ENCODE data around the gene ZBED4.

The ZBED4 gene

DNA sequence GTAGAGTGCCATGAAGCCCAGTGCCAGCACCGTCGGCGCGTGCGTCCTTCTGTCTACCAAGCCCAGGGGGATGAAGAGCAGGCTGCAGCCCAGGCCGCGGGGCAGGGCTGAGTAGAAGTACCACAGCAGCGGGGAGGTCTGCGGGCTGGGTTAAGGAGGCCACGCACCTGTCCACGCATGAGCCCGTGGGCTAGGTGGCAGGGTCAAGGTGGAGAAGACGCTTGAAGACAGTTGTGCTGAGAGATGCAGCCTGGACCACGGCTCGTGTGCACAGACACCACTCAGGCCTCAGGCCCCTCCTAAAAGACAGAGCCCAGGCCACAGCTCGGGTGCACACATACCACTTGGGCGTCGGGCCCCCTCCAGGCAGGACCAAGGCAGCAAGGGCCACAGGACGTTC, 54.2 kb downstream of the ZBED4 start:
- Histone ChIP-seq H3K79me2 (ENCODE audit: insufficient read depth, low read length) (no peaks in the 10 kb centered on the region), H3F3A (ENCODE audit: insufficient read depth) (no peaks in the 10 kb centered on the region), H3K27me3 (ENCODE audit: low read length) (no peaks in the 10 kb centered on the region), H3K4me3 (ENCODE audit: insufficient read depth, low read length, poor library complexity, severe bottlenecking) (no peak overlapping the region), H3K27ac (ENCODE audit: low read depth, low read length) (no peak overlapping the region), H4K20me1 (ENCODE audit: low read depth, low read length) (no peaks in the 10 kb centered on the region), H3K9me2 (replicated peaks; ENCODE audit: insufficient read depth, low read length) (no peaks in the 10 kb centered on the region), H2AFZ (ENCODE audit: low read depth, low read length, severe bottlenecking) (no peak overlapping the region), H3K9ac (ENCODE audit: low read length) (no peak overlapping the region), H3K9me3 (ENCODE audit: insufficient read depth, low read length) (no peaks in the 10 kb centered on the region), H3K4me2 (ENCODE audit: low read depth, low read length, poor library complexity, severe bottlenecking) (no peak overlapping the region), H3K36me3 (ENCODE audit: low read length) (peaks cover 5% of the 10 kb centered on the region; the same call in 1 of the 2 replicates)
- no peak for TF ChIP-seq EZH2phosphoT487 (conservative IDR thresholded peaks at IDR 0.05; ENCODE audit: low read length)
- TF ChIP-seq, protein P1, sequence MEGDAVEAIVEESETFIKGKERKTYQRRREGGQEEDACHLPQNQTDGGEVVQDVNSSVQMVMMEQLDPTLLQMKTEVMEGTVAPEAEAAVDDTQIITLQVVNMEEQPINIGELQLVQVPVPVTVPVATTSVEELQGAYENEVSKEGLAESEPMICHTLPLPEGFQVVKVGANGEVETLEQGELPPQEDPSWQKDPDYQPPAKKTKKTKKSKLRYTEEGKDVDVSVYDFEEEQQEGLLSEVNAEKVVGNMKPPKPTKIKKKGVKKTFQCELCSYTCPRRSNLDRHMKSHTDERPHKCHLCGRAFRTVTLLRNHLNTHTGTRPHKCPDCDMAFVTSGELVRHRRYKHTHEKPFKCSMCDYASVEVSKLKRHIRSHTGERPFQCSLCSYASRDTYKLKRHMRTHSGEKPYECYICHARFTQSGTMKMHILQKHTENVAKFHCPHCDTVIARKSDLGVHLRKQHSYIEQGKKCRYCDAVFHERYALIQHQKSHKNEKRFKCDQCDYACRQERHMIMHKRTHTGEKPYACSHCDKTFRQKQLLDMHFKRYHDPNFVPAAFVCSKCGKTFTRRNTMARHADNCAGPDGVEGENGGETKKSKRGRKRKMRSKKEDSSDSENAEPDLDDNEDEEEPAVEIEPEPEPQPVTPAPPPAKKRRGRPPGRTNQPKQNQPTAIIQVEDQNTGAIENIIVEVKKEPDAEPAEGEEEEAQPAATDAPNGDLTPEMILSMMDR (IDR thresholded peaks at IDR 0.05; ENCODE audit: insufficient read depth, low read length, poor library complexity, severe bottlenecking), result no peak

DNA sequence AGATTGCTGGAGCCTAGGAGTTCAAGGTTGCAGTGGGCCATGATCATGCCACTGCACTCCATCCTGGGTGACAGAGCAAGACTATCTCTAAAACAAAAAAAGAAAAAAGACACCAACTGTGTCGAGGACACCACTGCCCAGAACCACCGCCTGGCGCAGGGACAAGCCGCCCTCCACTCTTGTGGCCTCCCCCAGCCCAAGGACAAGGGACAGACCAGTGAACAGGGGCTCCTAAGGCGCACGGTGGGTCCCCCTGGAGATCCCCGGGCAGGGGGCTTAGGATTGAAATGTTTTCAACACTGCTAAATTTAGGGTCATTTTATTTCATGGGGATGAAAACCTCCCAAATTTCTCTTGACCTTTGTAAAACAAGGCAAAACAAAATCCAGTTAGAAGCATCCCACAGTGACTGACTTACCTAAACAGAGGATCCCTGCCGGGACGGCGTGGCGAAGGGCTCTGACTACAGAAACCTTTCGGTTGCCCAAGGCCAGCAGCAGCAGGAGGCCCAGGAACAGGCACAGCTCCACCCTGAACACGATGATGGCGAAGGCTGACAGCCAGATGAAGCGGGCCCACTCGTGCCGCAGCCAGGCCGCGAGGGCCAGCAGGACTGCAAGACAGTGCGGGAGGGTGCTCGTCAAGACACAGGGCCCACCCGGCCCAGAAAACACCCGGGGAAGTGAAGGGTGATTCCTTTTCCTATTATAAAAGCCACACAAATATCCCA, 56.0 kb downstream of the ZBED4 start:
- H3K4me2 ChIP-seq (ENCODE audit: low read depth, low read length, poor library complexity, severe bottlenecking), result no peak overlapping the region
- no peaks in the 10 kb centered on the region for H3K36me3 ChIP-seq (ENCODE audit: low read length)
- H4K20me1 ChIP-seq (ENCODE audit: low read depth, low read length), result no peaks in the 10 kb centered on the region

DNA sequence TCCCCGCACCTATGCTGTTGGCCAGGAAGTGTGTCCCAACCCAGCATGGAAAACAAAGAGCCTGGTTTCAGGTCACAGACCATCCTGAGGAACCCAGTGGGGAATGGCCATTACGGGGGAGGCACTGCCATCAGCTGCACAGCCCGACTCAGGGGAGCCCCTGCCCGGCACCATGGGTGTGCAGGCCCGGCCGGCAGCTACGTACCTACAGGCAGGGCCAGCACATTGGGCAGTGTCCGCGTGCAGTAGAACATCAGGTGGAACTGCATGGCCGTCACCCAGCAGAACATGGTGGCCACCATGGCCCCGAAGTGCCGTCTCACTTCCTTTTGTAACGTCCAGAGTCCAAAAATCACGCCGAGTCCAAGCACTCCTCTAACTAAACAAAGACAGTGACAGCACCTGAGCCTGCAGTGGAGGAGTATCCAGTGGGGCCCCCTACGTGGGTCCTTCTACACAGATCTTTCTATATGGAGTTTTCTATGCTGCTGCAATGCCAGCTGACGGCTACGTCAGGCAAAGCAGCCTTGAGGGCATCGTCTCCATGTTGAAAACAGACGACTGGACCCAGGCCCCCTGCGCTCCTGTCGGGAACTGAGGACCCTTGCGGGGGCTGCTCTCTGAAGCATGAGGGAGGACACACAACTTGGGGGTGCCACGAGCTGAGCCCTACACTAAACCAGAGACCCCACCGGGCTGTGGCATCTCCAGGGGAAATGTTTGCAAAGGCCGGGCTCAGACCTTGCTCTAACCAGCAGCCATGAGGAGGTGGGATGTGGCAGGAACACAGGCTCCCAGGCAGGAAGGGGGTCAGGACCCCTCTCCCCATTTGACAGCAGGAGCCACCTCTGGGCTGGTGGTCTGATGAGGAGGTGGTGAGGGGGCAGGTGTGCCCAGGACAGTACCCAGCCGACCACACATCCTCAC, 56.8 kb downstream of the ZBED4 start:
- Histone ChIP-seq H3K4me2 (ENCODE audit: low read depth, low read length, poor library complexity, severe bottlenecking) (no peak overlapping the region), H3F3A (ENCODE audit: insufficient read depth) (no peaks in the 10 kb centered on the region), H3K27ac (ENCODE audit: low read depth, low read length) (no peak overlapping the region), H2AFZ (ENCODE audit: low read depth, low read length, severe bottlenecking) (no peak overlapping the region), H3K4me3 (ENCODE audit: insufficient read depth, low read length, poor library complexity, severe bottlenecking) (no peak overlapping the region), H4K20me1 (ENCODE audit: low read depth, low read length) (no peaks in the 10 kb centered on the region), H3K9me2 (replicated peaks; ENCODE audit: insufficient read depth, low read length) (no peaks in the 10 kb centered on the region), H3K27me3 (ENCODE audit: low read length) (no peaks in the 10 kb centered on the region), H3K9me3 (ENCODE audit: insufficient read depth, low read length) (no peaks in the 10 kb centered on the region), H3K36me3 (ENCODE audit: low read length) (no peaks in the 10 kb centered on the region), H3K9ac (ENCODE audit: low read length) (no peak overlapping the region), H3K79me2 (ENCODE audit: insufficient read depth, low read length) (no peaks in the 10 kb centered on the region)
- TF ChIP-seq, protein P1 (IDR thresholded peaks at IDR 0.05; ENCODE audit: insufficient read depth, low read length, poor library complexity, severe bottlenecking), result no peak
- TF ChIP-seq EZH2phosphoT487 (conservative IDR thresholded peaks at IDR 0.05; ENCODE audit: low read length), result no peak

More for the DNA sequence above, 56.0 kb downstream of the ZBED4 start:
- Histone ChIP-seq H3K9ac (ENCODE audit: low read length) (no peak overlapping the region), H3F3A (ENCODE audit: insufficient read depth) (no peaks in the 10 kb centered on the region), H3K27ac (ENCODE audit: low read depth, low read length) (no peak overlapping the region), H3K9me3 (ENCODE audit: insufficient read depth, low read length) (no peaks in the 10 kb centered on the region), H2AFZ (ENCODE audit: low read depth, low read length, severe bottlenecking) (no peak overlapping the region), H3K4me3 (ENCODE audit: insufficient read depth, low read length, poor library complexity, severe bottlenecking) (no peak overlapping the region), H3K27me3 (ENCODE audit: low read length) (no peaks in the 10 kb centered on the region), H3K9me2 (replicated peaks; ENCODE audit: insufficient read depth, low read length) (no peaks in the 10 kb centered on the region), H3K79me2 (ENCODE audit: insufficient read depth, low read length) (no peaks in the 10 kb centered on the region)
- TF ChIP-seq, protein P1 (IDR thresholded peaks at IDR 0.05; ENCODE audit: insufficient read depth, low read length, poor library complexity, severe bottlenecking), result no peak
- TF ChIP-seq EZH2phosphoT487 (conservative IDR thresholded peaks at IDR 0.05; ENCODE audit: low read length), result no peak
